Fibroblast of pulmonary artery (primary cell): Measurements from ENCODE around the gene GAK.

Experiments
- DNase-seq: peaks from one replicate; pipeline ENCODE4 v3.0.0-alpha.2; 2010; ENCODE audit warnings: low read depth
- H3K4me3 ChIP-seq: replicated peaks from 2 replicates; pipeline ENCODE4 v1.5.1; 2011; ENCODE audit warnings: low read depth, mild to moderate bottlenecking, control low read depth, low read length, moderate library complexity
- TF ChIP-seq, protein P1 (sequence below): IDR thresholded peaks from 2 replicates; pipeline ENCODE4 v1.5.1; 2011; ENCODE audit warnings: mild to moderate bottlenecking, control low read depth, low read length, inconsistent platforms; ENCODE audit errors: missing control alignments

Gene GAK

DNA sequence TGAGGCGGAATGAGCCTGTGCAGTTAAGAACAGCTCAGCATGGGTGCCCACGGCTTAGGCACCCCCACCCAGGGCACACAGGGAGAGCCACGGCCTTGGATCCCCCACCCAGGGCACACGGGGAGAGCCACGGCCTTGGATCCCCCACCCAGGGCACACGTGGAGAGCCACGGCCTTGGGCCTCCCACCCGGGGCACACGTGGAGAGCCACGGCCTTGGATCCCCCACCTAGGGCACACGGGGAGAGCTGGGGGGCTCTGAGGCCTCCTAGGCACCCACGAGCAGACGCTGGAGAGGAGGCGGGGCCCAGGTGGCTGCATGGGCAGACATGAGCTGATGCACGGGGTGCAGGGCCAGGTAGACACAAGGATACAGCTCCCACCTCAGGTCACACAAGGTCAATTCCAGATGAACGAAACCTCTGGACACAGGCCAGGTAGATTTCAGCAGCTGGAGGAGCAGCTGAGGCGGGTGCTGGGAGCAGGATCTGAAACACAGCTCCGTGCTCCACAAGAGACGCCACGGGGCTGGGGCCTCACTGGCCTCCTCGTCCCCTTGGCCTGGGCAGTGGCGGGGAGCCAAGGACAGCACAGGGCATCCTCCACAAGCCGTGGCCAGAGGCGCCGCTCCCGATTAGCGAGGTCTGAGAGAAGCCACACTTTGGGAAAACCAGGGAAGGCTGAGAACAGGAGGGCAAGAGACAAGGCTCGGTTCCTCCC, 30.8 kb downstream of the GAK start:
- no peak overlapping the region for H3K4me3 ChIP-seq
- TF ChIP-seq, protein P1, sequence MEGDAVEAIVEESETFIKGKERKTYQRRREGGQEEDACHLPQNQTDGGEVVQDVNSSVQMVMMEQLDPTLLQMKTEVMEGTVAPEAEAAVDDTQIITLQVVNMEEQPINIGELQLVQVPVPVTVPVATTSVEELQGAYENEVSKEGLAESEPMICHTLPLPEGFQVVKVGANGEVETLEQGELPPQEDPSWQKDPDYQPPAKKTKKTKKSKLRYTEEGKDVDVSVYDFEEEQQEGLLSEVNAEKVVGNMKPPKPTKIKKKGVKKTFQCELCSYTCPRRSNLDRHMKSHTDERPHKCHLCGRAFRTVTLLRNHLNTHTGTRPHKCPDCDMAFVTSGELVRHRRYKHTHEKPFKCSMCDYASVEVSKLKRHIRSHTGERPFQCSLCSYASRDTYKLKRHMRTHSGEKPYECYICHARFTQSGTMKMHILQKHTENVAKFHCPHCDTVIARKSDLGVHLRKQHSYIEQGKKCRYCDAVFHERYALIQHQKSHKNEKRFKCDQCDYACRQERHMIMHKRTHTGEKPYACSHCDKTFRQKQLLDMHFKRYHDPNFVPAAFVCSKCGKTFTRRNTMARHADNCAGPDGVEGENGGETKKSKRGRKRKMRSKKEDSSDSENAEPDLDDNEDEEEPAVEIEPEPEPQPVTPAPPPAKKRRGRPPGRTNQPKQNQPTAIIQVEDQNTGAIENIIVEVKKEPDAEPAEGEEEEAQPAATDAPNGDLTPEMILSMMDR, result no peak
- DNase-seq, result no peak

DNA sequence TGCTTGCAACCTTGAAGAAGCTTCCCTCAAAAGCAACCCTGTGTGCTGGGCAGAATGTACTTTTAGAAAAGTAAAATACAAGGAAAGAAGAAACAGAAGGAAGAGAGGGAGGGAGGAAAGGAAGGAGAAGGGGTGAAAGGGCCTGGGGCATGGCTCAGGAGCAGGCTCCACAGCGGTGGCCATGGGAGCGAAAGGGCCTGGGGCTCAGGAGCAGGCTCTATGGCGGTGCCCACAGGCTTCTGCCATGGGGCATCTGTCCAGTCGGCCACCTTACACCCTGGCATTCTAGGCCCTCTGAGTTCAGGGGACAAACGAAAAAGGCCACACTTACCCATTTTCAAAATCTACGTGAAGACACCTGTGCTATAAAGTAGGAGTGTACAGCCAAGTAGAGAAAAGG, 31.4 kb downstream of the GAK start:
- no peak for DNase-seq
- H3K4me3 ChIP-seq, result no peak overlapping the region
- TF ChIP-seq, protein P1, result no peak

DNA sequence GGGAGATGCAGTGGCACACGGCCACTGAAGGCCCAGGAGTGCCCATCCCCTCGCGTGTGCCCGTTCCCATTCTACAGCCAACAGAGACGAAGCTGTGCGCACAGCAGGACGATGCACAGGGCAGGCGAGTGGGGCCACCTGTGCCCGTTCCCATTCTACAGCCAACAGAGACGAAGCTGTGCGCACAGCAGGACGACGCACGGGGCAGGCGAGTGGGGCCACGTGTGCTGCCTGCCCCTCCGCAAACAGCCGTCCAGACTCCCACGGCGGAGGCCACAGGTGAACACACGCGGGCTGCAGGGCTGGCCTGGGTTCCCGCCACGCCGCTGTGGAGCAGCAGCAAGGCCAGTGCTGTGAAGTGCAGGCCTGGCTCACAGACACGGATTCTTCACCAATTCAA, 32.0 kb downstream of the GAK start:
- no peak overlapping the region for H3K4me3 ChIP-seq
- DNase-seq, result no peak
- TF ChIP-seq, protein P1, result no peak

DNA sequence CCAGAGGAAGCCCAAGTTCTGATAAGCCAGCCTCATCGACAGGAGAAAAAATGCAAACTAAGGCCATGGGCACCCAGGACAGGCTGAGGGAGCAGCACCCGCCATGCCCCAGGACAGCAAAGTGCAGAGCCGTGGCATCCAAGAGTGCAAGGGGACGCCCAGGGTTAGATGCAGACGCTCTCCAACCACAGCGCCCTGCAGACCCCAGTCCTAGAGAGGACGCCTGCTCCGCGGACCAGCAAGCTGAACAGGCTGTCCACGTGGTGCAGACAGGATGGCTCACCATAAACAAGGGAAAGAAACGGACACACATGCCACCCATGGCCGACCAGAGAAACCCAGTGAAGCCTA, 32.6 kb downstream of the GAK start:
- H3K4me3 ChIP-seq, result no peak overlapping the region
- TF ChIP-seq, protein P1, result no peak
- DNase-seq, result no peak

DNA sequence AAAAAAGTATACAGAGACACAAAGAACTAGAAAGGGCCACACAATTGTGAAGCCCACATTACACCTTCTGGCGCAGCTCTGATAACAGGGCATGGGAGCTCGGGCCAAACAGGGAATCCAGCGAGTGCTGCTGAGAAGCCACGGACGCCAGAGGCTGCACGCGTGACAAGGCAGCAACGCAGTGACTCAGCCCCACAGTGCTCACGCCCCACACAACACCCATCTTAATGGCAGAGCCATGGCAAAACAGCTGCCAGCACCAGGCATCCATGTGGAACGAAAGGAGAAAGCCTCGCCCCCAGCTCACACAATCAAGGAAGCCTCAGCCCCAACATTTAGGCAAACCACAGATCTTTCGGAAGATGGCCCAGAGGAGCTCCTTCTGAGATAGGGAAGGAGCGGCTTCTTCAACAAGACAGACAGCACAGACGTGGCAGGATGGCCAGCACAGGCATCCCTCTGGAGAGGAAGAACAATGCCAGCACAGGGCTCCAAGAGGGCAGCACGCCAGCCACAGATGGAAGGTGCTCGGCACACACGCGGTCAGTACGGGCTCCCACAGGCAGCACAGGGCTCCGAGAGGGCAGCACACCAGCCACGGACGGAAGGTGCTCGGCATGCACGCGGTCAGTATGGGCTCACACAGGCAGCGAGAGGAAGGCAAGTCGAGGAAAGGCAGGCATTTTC, 33.1 kb downstream of the GAK start:
- TF ChIP-seq, protein P1, result no peak
- no peak for DNase-seq
- no peak overlapping the region for H3K4me3 ChIP-seq

DNA sequence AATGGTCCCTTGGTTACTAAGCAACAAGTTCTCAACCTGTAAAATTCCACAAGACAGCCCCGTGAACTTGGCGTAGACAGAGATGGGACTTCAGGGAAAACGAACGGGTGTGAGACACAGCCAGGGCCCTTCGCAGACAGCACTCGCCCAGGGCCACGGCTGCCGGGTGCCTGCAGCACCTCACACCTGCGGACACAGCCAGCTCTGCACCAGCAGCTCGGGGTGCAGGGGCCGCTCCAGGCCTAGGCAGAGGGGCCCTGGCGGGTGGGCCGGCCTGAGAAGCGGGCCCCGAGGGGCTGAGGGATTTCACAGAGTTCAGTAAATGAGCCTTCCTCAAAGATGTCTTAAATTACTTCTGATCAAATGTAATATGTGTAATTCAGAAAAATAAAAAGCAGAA, 34.0 kb downstream of the GAK start:
- TF ChIP-seq, protein P1, result no peak
- H3K4me3 ChIP-seq, result no peak overlapping the region
- no peak for DNase-seq

DNA sequence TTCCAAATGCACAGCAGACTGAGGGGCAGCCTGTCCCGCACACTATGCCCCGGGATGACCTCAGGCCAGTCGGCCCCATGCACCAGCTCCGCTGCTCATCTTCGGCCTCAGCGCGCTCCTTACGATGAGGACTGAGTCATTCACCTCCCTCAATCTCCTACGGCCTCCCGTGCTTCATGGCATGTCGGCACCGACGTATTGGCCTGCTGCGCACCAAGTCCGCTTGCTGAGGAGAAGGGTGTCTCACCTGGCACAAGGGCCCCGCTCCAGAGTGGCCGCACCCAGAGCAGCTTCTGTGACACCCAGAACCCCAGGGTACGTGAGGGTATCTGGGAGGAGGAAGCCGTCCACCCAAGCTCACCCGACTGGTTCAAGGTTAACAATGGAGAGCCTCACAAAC, 35.5 kb downstream of the GAK start:
- TF ChIP-seq, protein P1, result no peak
- DNase-seq, result no peak
- H3K4me3 ChIP-seq, result no peak overlapping the region
